KMS-11 (cell line): Measurements from ENCODE around the gene MAN2A1.
A peak's percentile ranks its signal among the peaks of the same experiment; 100 is the strongest.

Experiments used
- H2AFZ ChIP-seq: fragments of 200-600 bp; sonication (generic); 2 replicates; pipeline ENCODE4 v1.6.1; 2016; ENCODE audit warnings: antibody characterized with exemption, mixed run types, low read depth
- H3K27ac ChIP-seq: fragments of 200-600 bp; sonication (generic); 2 replicates; pipeline ENCODE4 v1.6.1; 2016; ENCODE audit warnings: mild to moderate bottlenecking, mixed run types
- H3K27me3 ChIP-seq: fragments of 200-600 bp; sonication (generic); 2 replicates; pipeline ENCODE4 v1.6.1; 2017; ENCODE audit warnings: mild to moderate bottlenecking, low read depth, mixed run types, moderate library complexity; ENCODE audit not compliant: insufficient read depth
- H3K36me3 ChIP-seq: fragments of 200-600 bp; sonication (generic); 2 replicates; pipeline ENCODE4 v1.6.1; 2017; ENCODE audit warnings: mild to moderate bottlenecking, mixed run types; ENCODE audit not compliant: insufficient read depth
- H3K4me1 ChIP-seq: fragments of 200-600 bp; sonication (generic); 2 replicates; pipeline ENCODE4 v1.6.1; 2016; ENCODE audit warnings: mild to moderate bottlenecking, low read depth, mixed run types; ENCODE audit not compliant: poor library complexity, severe bottlenecking
- H3K4me2 ChIP-seq: fragments of 200-600 bp; sonication (generic); 2 replicates; pipeline ENCODE4 v1.7.0; 2016; ENCODE audit warnings: mild to moderate bottlenecking, mixed run types
- H3K4me3 ChIP-seq: fragments of 200-600 bp; sonication (generic); IDR thresholded peaks from 2 replicates; pipeline ENCODE4 v1.6.1; 2017; ENCODE audit warnings: low read depth, low read length, mixed read lengths; ENCODE audit not compliant: insufficient read depth
- H3K79me2 ChIP-seq: fragments of 200-600 bp; sonication (generic); 2 replicates; pipeline ENCODE4 v1.6.1; 2016; ENCODE audit warnings: low read depth, mixed run types; ENCODE audit not compliant: insufficient read depth
- H3K9ac ChIP-seq: fragments of 200-600 bp; sonication (generic); 2 replicates; pipeline ENCODE4 v1.6.1; 2016; ENCODE audit warnings: mild to moderate bottlenecking, mixed run types
- H4K20me1 ChIP-seq: fragments of 200-600 bp; sonication (generic); 2 replicates; pipeline ENCODE4 v1.6.1; 2016; ENCODE audit warnings: mild to moderate bottlenecking, mixed run types; ENCODE audit not compliant: insufficient read depth
- CTCF ChIP-seq: fragments of 200-600 bp; sonication (generic); conservative IDR thresholded peaks from 2 replicates; pipeline ENCODE4 v1.6.1; 2017; ENCODE audit warnings: low read depth, mild to moderate bottlenecking, antibody characterized with exemption, low read length, moderate library complexity, mixed read lengths

Gene MAN2A1

GRCh38 chr5:109868737-109869136, 179.0 kb downstream of the MAN2A1 start:
- H4K20me1 ChIP-seq: no peaks in the 10 kb centered on the region
- no peak overlapping the region for H3K4me3 ChIP-seq
- H3K27ac ChIP-seq: no peak overlapping the region
- H3K27me3 ChIP-seq: no peaks in the 10 kb centered on the region
- peaks cover 17% of the 10 kb centered on the region for H3K4me1 ChIP-seq
- H3K79me2 ChIP-seq: no peaks in the 10 kb centered on the region
- no peak for TF ChIP-seq CTCF
- H2AFZ ChIP-seq: no peak overlapping the region
- H3K9ac ChIP-seq: no peak overlapping the region
- no peak overlapping the region for H3K4me2 ChIP-seq
- H3K36me3 ChIP-seq: no peaks in the 10 kb centered on the region

GRCh38 chr5:109873687-109874086, 184.0 kb downstream of the MAN2A1 start:
- no peaks in the 10 kb centered on the region for H3K36me3 ChIP-seq
- no peak overlapping the region for H3K27ac ChIP-seq
- no peak for TF ChIP-seq CTCF
- peaks cover 24% of the 10 kb centered on the region for H3K4me1 ChIP-seq
- no peaks in the 10 kb centered on the region for H4K20me1 ChIP-seq
- no peaks in the 10 kb centered on the region for H3K27me3 ChIP-seq
- no peak overlapping the region for H3K4me3 ChIP-seq
- H3K4me2 ChIP-seq: no peak overlapping the region
- no peaks in the 10 kb centered on the region for H3K79me2 ChIP-seq
- H2AFZ ChIP-seq: no peak overlapping the region
- H3K9ac ChIP-seq: no peak overlapping the region

GRCh38 chr5:109874108-109874507, 184.4 kb downstream of the MAN2A1 start:
- no peak overlapping the region for H3K27ac ChIP-seq
- no peaks in the 10 kb centered on the region for H3K79me2 ChIP-seq
- H3K36me3 ChIP-seq: no peaks in the 10 kb centered on the region
- H2AFZ ChIP-seq: no peak overlapping the region
- TF ChIP-seq CTCF: no peak
- no peaks in the 10 kb centered on the region for H3K27me3 ChIP-seq
- no peaks in the 10 kb centered on the region for H4K20me1 ChIP-seq
- peaks cover 24% of the 10 kb centered on the region for H3K4me1 ChIP-seq
- no peak overlapping the region for H3K4me3 ChIP-seq
- no peak overlapping the region for H3K4me2 ChIP-seq
- H3K9ac ChIP-seq: no peak overlapping the region

- Histone ChIP-seq H3K9ac (no peak overlapping the region), H3K4me2 (peak overlapping the region; percentile 64), H3K4me3 (no peak overlapping the region), H4K20me1 (no peaks in the 10 kb centered on the region), H3K27me3 (no peaks in the 10 kb centered on the region), H3K79me2 (no peaks in the 10 kb centered on the region), H3K36me3 (no peaks in the 10 kb centered on the region), H3K4me1 (peaks cover 24% of the 10 kb centered on the region), H3K27ac (peak overlapping the region; percentile 33; the same call in 1 of the 2 replicates), H2AFZ (no peak overlapping the region)
- TF ChIP-seq CTCF: no peak
These were observed 186.5 kb downstream of the MAN2A1 start for GRCh38 chr5:109876030-109876725.
